ENCODE data around the gene RFNG. TPM values are rescaled to one million over a fixed set of nuclear protein-coding genes. Genes with fewer than 3 reads are reported as not detected.

The RFNG gene
- total and polyA plus RNA-seq, 2 of the 4 experiments (the other 2 are of a cell fraction) = 6.8 to 47.3 TPM

GRCh38 chr17:82097184-82097918, 45.7 kb upstream of the RFNG start (continued):
- TF ChIP-seq SMC3 (IDR thresholded peaks at IDR 0.05; ENCODE audit: low read depth, low read length) (no peak), MAFK (IDR thresholded peaks at IDR 0.05; ENCODE audit: low read depth, low read length) (no peak)

GRCh38 chr17:82096709-82097183, 45.1 kb upstream of the RFNG start:
- H2AK9ac ChIP-seq (replicated peaks; ENCODE audit: low read depth, low read length, poor library complexity) = peak overlapping the region; percentile 98
- peak overlapping the region; percentile 89 for H3K4ac ChIP-seq (ENCODE audit: low read depth, low read length)
- 0 out of 2 replicates have a peak overlapping the region, but pooled peaks have one; percentile 10 for H2BK20ac ChIP-seq (ENCODE audit: low read depth, low read length)
- intact Hi-C loops (cut with micrococcal nuclease) = no loop called here
- no peak for ATAC-seq (ENCODE audit: low read depth)
- WGBS, 2 experiments (ENCODE audit: extremely low coverage in 2 of 2, insufficient read length in 1 of 2) = no CpG with 5 or more reads among the region's 8 CpGs
- DNase-seq = no peak
- peak overlapping the region; percentile 94 for H3K23ac ChIP-seq (ENCODE audit: low read depth, low read length)
- H3K79me1 ChIP-seq (ENCODE audit: low read depth in 1 of 2, low read length in 2 of 2) = peaks cover 0 to 56% of the 10 kb centered on the region in 2 experiments
- H2BK5ac ChIP-seq (ENCODE audit: low read depth, low read length, poor library complexity, severe bottlenecking) = peak overlapping the region; percentile 57
- H2BK120ac ChIP-seq (ENCODE audit: low read depth, low read length) = no peak overlapping the region
- H3K27ac ChIP-seq (ENCODE audit: insufficient read depth, low read length) = peak overlapping the region; percentile 74
- in situ Hi-C loops (cut with MboI; ENCODE audit: low sequenced_read_pairs) = no loop called here
- peak overlapping the region; percentile 88 for H2AFZ ChIP-seq (replicated peaks; ENCODE audit: low read length, poor library complexity)
- BruUV-seq (replicated peaks) = no TSS peak
- ChIA-PET POLR2A (ENCODE audit: unreplicated experiment) (no interaction called here), CTCF (no interaction called here)
- dilution Hi-C loops (cut with HindIII; ENCODE audit: low sequenced_read_pairs, unreplicated experiment) = no loop called here
- H3K56ac ChIP-seq (ENCODE audit: extremely low read depth, insufficient read depth, low read length) = peak overlapping the region; percentile 41; the same call in 1 of the 2 replicates
- H4K20me1 ChIP-seq (ENCODE audit: insufficient read depth, low read length) = peaks cover 31% of the 10 kb centered on the region
- H2BK15ac ChIP-seq (ENCODE audit: low read depth, low read length) = no peak overlapping the region
- peak overlapping the region; percentile 83 for H3K4me2 ChIP-seq (ENCODE audit: low read depth, low read length)
- peak overlapping the region; percentile 16 to 56; a peak in 1 of 4 replicates for H4K8ac ChIP-seq (ENCODE audit: low read depth in 2 of 2, low read length in 2 of 2)
- peak overlapping the region; percentile 94 for H2AK5ac ChIP-seq (ENCODE audit: low read depth, low read length)
- no peaks in the 10 kb centered on the region for H3K27me3 ChIP-seq (ENCODE audit: control insufficient read depth, insufficient read depth, low read length)
- peaks cover 13% of the 10 kb centered on the region for H3K4me1 ChIP-seq (ENCODE audit: control insufficient read depth, insufficient read depth, low read length)
- peak overlapping the region; percentile 62; the same call in 1 of the 2 replicates for H4K91ac ChIP-seq (ENCODE audit: insufficient read depth, low read depth, low read length)
- H3K9ac ChIP-seq (ENCODE audit: low read depth, low read length) = peak overlapping the region; percentile 87
- H3K9me1 ChIP-seq (ENCODE audit: insufficient read depth, low read length) = peaks cover 5% of the 10 kb centered on the region; the same call in 1 of the 2 replicates
- no peak overlapping the region for H4K5ac ChIP-seq (ENCODE audit: low read depth, low read length)
- peak overlapping the region; percentile 54 for H3K4me3 ChIP-seq (ENCODE audit: insufficient read depth, low read depth, low read length)
- H3K18ac ChIP-seq (ENCODE audit: low read depth, low read length) = no peak overlapping the region; the same call in 1 of the 2 replicates
- peak overlapping the region; percentile 96 for H3K14ac ChIP-seq (replicated peaks; ENCODE audit: low read depth, low read length)
- H3K9me3 ChIP-seq (ENCODE audit: control insufficient read depth, insufficient read depth, low read length) = no peaks in the 10 kb centered on the region
- H3K36me3 ChIP-seq (ENCODE audit: control insufficient read depth, insufficient read depth, low read length) = peaks cover 35% of the 10 kb centered on the region
- TF ChIP-seq MAZ (IDR thresholded peaks at IDR 0.05; ENCODE audit: borderline replicate concordance, low read depth, low read length) (no peak), RAD21 (IDR thresholded peaks at IDR 0.05; ENCODE audit: low read length) (no peak), MAFK (IDR thresholded peaks at IDR 0.05; ENCODE audit: low read depth, low read length) (no peak), ELK1 (IDR thresholded peaks at IDR 0.05; ENCODE audit: borderline replicate concordance, low read depth, low read length) (no peak), RFX5 (IDR thresholded peaks at IDR 0.05; ENCODE audit: low read depth, low read length) (no peak), POLR2A (IDR thresholded peaks at IDR 0.05; ENCODE audit: low read depth, low read length) (no peak), FOS (IDR thresholded peaks at IDR 0.05; ENCODE audit: low read depth, low read length) (no peak), BHLHE40 (IDR thresholded peaks at IDR 0.05; ENCODE audit: low read depth, low read length) (no peak), USF2 (IDR thresholded peaks at IDR 0.05; ENCODE audit: low read depth, low read length) (no peak), MXI1 (IDR thresholded peaks at IDR 0.05; ENCODE audit: borderline replicate concordance, low read depth, low read length) (no peak), NFE2L2 (IDR thresholded peaks at IDR 0.05; ENCODE audit: low read depth, low read length) (no peak)
